Kidney (tissue), 14 donors: ENCODE results near the gene SLC7A14. TPM values are rescaled to one million over a fixed set of nuclear protein-coding genes. Genes with fewer than 3 reads are reported as not detected.

ENCODE experiments used
- DNase-seq, 5 donors: peaks; one replicate each; pipeline ENCODE4 v3.0.0-alpha.2; 2013 to 2020
- FAIRE-seq: peaks from 2 replicates; lab custom pipeline; 2012; peaks lifted over from hg19 to GRCh38; lab: Jason Lieb, UNC
- H3K27ac ChIP-seq, 2 donors: one replicate each; pipeline ENCODE4 v1.7.0; 2013; ENCODE audit warnings: low read depth in 2 of 2, low read length in 2 of 2, inconsistent platforms in 1 of 2
- H3K27me3 ChIP-seq: one replicate; pipeline ENCODE4 v1.7.1; 2013; ENCODE audit warnings: low read length, inconsistent platforms; ENCODE audit not compliant: control insufficient read depth, insufficient read depth
- H3K36me3 ChIP-seq, 3 donors: one replicate each; pipeline versions ENCODE4 v1.7.0 to v1.7.1; 2013; ENCODE audit warnings: low read length in 3 of 3, control low read depth in 1 of 3, inconsistent platforms in 1 of 3; ENCODE audit not compliant: insufficient read depth in 3 of 3, control insufficient read depth in 2 of 3
- H3K4me1 ChIP-seq, 3 donors: one replicate each; pipeline versions ENCODE4 v1.7.0 to v1.7.1; 2013; ENCODE audit warnings: low read length in 3 of 3, inconsistent platforms in 1 of 3, low read depth in 1 of 3; ENCODE audit not compliant: control insufficient read depth in 2 of 3, insufficient read depth in 2 of 3
- H3K4me3 ChIP-seq, 3 donors: one replicate each; pipeline versions ENCODE4 v1.7.0 to v1.8.1; 2013; ENCODE audit warnings: low read length in 3 of 3, control low read depth in 1 of 3, inconsistent platforms in 1 of 3
- H3K9ac ChIP-seq, 3 donors: one replicate each; pipeline versions ENCODE4 v1.7.0 to v1.7.1; 2013; ENCODE audit warnings: low read length in 3 of 3, control low read depth in 1 of 3, inconsistent platforms in 1 of 3
- H3K9me3 ChIP-seq, 3 donors: one replicate each; pipeline versions ENCODE4 v1.7.0 to v1.7.1; 2013; ENCODE audit warnings: low read length in 3 of 3, control low read depth in 1 of 3, inconsistent platforms in 1 of 3; ENCODE audit not compliant: control insufficient read depth in 2 of 3, insufficient read depth in 1 of 3
- CTCF ChIP-seq: IDR thresholded peaks from 3 replicates; pipeline ENCODE4 v1.5.1; 2012; ENCODE audit warnings: mild to moderate bottlenecking, moderate library complexity, borderline replicate concordance; ENCODE audit not compliant: insufficient read depth; ENCODE audit errors: extremely low read depth
- intact Hi-C: fragments of 100-400 bp; cut with DNase I; formaldehyde crosslinking; loops from one replicate; pipeline ENCODE4 v1.11.1; 2022
- polyA plus RNA-seq: library from polyadenylated mRNA; stranded (reverse); fragments of 350-450 nt; fragmentation: Illumina TruSeq; extraction: RNeasy Lipid Tissue Mini Kit (QIAGEN cat#74804); gene quantifications from one replicate; pipeline ENCODE4 v1.2.3, GENCODE V29; 2014; ENCODE audit warnings: low read depth, low replicate concordance; ENCODE audit not compliant: insufficient read depth
- total RNA-seq: library from RNA; stranded (reverse); fragmentation: NEBNext Ultra II Directional; extraction: Animal tissue kit (Norgen Biotek cat#: 25700); gene quantifications from one replicate; pipeline ENCODE4 v1.2.1, GENCODE V29; 2021
- donor health status: control.
- donor health status: control.
- donor health status: control.
- donor health status: control.
- donor health status: control.
- donor health status: DM: yes; HTN: yes; CAD: no.
- donor health status: Normal renal cell carcinoma (clear cell type).

The SLC7A14 gene
- total and polyA plus RNA-seq, 2 donors from 2014 or later, result 0.04 TPM; not detected in 1

- Histone ChIP-seq H3K4me1 (no peaks in the 10 kb centered on the region), H3K4me3 (no peak overlapping the region), H3K9me3 (no peaks in the 10 kb centered on the region), H3K36me3 (no peaks in the 10 kb centered on the region), H3K27ac (no peak overlapping the region), H3K9ac (no peak overlapping the region), H3K27me3 (no peaks in the 10 kb centered on the region)
- FAIRE-seq, result no peak
- no peak for DNase-seq
- no peak for TF ChIP-seq CTCF
- intact Hi-C loops, result no loop called here
Measured at GRCh38 chr3:170485294-170485693, 100.6 kb downstream of the SLC7A14 start.

DNA sequence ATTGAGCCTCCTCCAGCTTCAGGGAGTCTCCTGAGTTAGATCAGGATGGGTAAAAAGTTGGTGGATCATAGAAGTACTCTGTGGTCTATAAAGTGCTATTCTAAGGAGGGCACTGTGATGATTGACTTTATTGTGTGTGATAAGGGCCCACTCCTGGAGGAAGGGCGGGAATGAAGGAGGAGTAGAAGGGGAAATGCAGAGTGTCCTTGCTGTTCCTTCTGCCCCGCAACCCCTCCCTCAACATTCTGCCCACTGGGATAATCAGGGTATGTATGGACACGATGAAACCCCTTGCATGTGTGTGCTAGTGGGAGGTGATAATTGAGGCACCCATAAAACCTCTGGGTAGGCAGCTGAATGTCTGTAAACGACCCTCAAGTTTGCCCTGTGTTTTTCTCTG is 101.0 kb downstream of the SLC7A14 start:
- H3K36me3 ChIP-seq, result no peaks in the 10 kb centered on the region
- H3K9ac ChIP-seq, result no peak overlapping the region
- intact Hi-C loops, result no loop called here
- no peaks in the 10 kb centered on the region for H3K4me1 ChIP-seq
- TF ChIP-seq CTCF, result no peak
- DNase-seq (no peak), FAIRE-seq (no peak)
- no peak overlapping the region for H3K27ac ChIP-seq
- H3K9me3 ChIP-seq, result no peaks in the 10 kb centered on the region
- no peaks in the 10 kb centered on the region for H3K27me3 ChIP-seq
- H3K4me3 ChIP-seq, result no peak overlapping the region

DNA sequence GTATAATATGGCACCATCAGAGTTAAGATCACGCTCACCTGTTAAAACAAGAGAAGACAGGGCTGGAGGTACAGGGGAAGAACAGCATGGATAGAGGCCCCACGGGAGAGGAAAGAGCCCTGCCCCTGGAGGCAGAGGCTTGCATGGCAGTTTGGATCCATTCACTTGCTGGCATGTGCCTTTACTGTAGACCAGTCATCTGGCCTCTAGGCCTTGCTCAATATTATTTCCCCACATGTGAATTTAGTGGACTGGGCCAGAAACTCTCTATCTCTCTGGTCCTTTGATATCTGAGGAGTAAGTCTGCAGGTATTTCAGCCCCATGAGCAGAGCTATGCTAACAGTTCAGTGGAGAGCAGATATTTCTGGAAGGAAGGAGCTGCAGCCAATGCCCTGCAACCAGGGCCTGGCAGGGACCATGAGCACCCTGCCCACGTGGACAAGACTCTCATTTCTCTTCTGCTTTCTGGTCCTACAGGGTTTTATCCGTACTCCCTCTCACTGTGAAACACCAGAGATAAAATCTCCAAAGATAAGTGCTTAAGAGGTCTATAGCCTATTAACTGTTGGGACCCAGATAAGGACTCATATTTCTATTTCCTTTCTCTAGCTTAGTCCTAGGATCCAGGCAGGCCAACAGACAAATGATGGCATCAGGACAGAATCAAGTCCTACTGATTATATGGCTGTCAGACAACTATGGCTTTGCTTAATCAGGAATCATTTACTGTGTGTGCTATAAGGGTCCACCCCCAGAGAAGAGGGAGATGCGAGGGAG is 102.2 kb downstream of the SLC7A14 start:
- intact Hi-C loops, result no loop called here
- Histone ChIP-seq H3K4me1 (no peaks in the 10 kb centered on the region), H3K27ac (no peak overlapping the region), H3K27me3 (no peaks in the 10 kb centered on the region), H3K9ac (no peak overlapping the region), H3K4me3 (no peak overlapping the region), H3K36me3 (no peaks in the 10 kb centered on the region), H3K9me3 (no peaks in the 10 kb centered on the region)
- TF ChIP-seq CTCF, result no peak
- FAIRE-seq (no peak), DNase-seq (no peak)
